Umbilical cord (tissue), 2 donors: Measurements from ENCODE around the gene FGF8. TPM values are rescaled to one million over a fixed set of nuclear protein-coding genes. Genes with fewer than 3 reads are reported as not detected.

Experiments
- DNase-seq: peaks from one replicate; pipeline ENCODE4 v3.0.0-alpha.2; 2015; ENCODE audit warnings: low spot score
- total RNA-seq: library from RNA; depleted of rRNA; stranded (reverse); fragments of >200 nt; gene quantifications from one replicate; pipeline ENCODE4 v1.2.3, GENCODE V29; 2014; ENCODE audit warnings: low replicate concordance; ENCODE audit not compliant: insufficient read depth

FGF8 gene
- total RNA-seq, 1 donor from 2014 or later = 3.4 TPM

DNA sequence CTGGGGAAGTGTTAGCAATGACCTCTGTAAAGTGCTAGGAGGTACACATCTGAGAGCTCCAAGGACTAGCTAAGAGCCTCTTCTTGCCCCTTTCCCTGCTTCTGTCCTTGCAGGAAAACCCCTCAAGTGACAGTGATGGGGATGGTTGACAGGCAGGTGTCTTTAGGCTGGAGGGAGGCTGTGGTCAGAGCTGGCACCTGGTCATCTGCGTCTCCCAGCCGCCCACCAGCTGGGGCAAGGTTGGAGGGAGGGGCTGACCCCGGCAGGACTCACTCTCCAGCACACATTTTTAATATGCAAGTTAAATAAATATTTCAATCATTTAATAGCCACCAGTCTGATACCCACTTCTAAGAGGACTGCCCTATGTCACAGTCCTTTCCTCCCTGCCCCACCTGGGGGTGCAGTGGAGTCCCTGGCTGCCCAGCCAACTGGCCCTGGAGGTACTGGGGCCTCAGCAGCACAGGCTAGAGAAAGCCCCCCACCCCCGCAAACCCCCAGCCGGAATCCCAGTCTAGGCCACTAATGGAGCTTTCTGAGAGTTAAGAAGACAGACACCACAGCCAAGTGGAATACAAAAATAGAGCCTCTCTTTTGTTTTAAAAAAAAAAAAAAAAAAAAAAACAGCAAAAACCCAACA is 6.3 kb downstream of the FGF8 start:
- no peak for DNase-seq

DNA sequence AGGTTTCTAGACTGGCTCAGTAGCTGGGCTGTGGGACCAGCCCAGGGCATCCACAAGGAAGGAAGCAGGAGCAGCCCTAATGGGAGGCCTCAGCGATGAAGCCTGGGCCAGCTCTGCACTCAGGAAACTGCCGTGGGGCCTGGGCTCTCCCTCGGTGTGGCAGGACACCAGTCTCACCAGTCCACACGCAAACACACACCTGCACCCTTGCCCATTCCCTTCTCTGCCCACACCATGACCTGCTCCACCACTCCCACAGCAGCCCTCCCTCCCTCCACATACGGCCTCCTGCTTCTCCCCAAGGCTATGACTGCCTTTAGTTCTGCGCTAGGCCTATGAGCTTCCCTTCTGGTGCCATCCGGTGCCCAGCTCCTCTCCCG is 7.1 kb downstream of the FGF8 start:
- no peak for DNase-seq

DNA sequence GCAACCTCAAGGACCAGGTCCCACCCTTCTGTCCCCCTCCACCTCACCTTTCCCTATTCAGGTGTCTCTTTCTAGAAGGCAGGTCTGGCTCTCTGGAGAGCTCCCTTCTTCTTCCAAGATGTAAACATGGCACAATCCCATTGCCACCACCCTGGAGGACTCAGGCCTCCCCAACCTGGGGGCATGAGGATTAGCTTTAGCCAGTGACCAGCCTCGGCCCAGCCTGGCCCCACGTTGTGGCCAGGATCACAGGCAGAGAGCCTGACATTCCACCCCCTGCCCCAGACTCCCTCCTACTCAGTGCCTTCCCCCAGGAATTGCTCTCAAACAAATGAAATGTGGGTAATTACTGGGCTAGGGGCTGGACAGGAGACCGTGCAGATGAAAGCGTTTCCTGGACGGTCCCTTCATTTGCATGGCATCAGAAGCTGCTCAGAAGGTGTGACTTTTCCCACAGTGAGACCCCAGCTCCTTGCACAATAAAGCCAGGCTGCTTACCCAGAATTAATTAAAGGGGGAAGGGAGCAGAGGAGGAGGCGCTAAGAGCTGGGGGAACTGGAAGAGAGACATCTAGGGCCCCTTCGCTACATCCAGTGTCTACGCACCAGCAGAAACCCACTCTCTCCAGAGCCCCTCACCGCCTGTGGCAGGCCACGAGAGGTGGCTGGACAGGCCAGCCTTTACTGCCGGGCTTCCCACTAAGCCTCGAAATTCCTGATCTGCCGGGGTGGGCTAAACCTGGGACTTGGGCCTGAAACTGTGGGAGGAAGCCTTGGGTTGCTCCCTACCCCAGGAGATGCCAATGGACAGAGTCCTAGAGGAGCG is 7.7 kb downstream of the FGF8 start:
- no peak for DNase-seq

DNA sequence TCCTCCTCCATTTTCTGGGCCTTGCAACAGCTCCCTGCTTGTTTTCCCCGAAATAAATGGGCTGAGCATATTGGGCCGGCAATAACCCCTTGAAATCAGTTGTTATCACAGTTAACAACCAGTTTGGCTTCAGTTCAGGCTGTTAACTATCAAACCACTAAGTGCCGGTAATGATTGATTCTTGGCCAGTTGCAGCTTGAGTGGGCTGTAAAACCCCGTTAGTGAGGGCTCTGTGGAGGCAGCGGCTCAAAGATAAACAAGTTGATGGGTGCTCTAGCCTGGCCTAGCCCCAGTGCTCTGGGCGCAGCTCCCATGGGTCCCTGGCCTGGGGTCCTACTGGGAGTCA is 8.3 kb downstream of the FGF8 start:
- DNase-seq = no peak

GRCh38 chr10:101766753-101767599 is 8.9 kb downstream of the FGF8 start:
- DNase-seq = no peak

GRCh38 chr10:101766306-101766705 is 9.6 kb downstream of the FGF8 start:
- DNase-seq = no peak

GRCh38 chr10:101763141-101763846 is 12.6 kb downstream of the FGF8 start:
- DNase-seq = no peak

- DNase-seq = no peak
Observed at GRCh38 chr10:101762736-101763135, 13.2 kb downstream of the FGF8 start.

GRCh38 chr10:101761226-101761625 is 14.7 kb downstream of the FGF8 start:
- DNase-seq = no peak

DNA sequence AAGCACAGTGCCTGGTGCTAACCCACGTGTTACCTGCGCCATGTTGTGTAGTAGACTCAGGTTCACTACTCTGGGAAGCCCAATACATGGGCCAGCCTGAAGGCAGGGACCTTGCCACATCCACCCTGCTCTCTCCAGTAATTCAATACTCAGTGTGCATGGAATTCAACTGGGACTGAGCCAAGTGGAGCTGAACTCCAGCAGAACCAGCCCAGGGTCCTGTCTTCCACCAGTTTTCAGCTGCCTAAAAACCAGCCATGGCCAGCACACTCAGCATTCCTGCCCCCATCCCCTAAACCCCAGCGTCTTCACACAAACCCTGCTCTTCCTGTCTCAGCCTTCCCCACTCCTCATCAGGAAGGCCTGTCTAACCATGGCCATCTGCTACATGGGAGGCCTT is 15.4 kb downstream of the FGF8 start:
- no peak for DNase-seq

DNA sequence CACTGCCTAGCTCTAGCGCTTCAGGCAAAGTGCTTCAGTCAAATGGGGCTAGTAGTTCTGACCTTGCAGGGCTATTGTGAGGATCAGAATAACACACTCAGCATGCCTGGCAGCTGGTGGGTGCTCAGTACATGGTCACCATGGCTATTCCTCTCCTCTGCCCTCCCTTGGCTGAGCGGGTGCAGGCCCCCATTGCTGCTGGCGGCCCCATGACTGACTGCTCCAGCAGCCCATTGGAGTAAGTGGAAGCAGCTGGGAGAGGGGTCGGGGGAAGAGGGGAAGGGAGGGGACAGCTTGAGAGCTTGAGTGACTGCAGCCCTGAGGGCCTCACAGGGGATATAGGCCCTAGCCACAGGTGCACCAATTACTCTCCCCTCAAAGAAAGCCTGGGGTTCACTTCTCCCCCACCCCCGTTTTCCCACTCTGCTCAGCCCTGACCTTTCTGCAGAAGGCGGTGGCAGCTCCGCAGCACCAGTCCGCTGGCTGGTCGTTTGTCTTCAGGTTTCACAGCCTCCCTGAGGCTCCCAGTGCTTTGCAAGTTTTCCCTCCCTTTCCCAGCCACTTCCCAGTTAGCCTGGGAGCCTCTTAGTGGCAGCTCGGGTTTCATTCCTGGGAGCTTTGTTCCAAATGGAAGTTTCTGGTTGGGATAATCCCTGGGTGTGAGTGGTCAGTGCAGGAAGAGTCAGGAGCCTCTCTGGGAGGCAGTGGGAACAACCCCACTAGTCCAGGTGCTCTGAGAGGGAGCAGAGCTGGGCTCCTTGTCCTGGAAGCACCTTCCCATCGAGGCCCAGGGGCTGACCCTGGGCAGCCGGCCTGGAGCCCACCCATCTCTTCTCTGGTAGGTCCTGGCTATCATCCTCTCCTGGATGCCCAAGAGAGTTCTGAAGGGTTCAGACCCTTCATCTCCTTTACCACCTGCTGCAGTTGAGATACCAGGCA is 16.3 kb downstream of the FGF8 start:
- no peak for DNase-seq

DNA sequence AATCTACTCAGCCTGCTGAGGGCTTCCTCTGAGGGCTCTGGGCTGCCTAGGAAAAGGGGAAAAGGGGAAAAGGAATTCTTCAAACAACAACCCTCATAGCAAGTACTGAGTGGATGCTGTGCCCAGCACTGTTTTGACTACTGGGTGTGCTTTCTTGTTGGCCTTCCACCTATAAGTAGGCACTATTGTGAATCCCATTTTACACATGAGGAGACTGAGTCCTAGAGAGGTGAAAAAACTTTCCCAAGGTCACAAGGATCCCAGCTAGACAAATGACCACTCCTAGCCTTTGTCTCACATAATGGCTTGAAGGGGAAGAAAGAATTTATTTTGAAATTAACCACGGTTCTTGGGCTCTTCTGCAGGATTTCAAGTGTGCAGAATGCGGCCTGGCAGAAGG is 17.1 kb downstream of the FGF8 start:
- no peak for DNase-seq

DNA sequence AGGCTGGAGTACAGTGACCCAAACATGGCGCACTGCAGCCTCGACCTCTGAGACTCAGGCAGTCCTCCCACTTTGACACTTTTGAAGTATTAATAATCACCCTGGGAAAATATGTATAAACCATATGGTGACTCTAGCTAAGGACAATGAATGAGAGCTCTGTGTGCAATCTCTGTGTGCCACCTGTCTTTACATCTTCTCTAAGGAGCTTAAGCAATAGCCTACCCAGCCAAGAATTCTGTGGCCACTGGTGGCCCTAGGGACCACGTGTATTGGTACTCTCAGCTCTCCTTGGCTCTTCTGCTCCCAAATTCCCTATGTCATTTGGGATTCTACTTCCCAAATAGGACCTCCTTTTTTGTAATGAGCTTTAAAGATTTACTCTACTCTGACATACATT is 23.7 kb downstream of the FGF8 start:
- DNase-seq = no peak

DNA sequence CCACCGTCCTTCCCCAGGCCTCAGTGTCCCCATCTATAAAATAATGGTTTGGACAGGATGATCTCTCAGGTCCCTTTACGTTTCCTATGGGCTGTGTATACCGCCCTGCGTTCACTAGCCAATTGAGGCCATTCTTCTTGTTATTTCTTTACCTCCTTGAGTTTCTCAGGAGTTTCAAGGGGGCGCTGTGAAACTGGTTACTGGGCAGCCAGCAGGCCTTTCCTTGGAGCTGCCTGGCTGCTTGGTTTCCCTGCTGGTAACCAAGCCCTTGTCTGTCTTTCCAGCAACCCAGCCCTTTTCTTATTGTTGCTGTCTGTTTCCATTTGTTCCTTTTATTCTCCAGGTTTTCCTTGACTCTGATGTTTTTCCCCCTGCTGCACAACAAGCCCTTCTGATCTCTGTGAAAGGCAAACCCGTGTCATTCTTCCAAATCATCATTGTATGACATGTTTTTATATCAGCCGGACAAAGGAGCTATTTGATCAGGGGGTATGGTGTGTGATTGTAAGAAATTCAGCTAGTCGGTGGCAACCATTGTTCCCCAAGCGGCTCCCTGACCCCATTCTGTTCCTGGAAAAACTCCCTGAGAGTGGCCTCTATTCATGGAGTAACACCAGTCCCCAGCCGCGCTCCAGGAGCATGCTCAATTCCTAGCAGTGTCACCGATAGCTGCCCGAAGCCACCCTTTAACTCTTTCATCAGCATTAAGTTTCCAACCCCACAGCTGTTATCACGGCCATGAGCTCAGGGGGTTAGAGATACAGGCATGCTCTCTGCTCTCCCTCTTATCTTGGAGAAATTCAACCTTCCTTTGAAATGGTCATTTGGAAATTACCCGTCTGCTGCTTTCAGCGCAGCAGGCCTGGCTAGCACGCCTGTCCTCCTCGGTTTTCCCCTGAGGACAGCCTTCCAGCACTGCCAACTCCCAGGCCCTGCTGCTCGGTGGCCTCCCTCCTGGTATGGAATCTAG is 26.6 kb downstream of the FGF8 start:
- DNase-seq = no peak

DNA sequence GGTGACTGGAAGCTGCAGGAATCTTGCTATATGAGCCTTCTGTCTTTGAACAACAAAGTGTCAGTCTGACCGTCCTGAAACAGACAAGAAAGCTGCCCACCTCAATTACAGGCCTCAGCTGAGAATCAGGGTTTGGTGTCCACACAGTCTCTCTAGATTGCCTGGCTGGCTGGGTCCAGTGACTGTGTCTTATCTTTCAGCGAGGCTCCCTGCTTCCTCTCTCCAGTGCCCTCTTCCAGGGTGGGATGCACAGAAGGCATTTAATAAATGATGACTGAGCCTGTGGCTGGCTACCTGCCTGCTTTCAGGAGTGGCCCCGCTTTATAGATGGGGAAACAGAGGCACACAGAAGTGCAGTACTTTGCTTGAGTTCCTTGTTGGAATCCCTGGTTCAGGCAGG is 27.4 kb downstream of the FGF8 start:
- DNase-seq = no peak

DNA sequence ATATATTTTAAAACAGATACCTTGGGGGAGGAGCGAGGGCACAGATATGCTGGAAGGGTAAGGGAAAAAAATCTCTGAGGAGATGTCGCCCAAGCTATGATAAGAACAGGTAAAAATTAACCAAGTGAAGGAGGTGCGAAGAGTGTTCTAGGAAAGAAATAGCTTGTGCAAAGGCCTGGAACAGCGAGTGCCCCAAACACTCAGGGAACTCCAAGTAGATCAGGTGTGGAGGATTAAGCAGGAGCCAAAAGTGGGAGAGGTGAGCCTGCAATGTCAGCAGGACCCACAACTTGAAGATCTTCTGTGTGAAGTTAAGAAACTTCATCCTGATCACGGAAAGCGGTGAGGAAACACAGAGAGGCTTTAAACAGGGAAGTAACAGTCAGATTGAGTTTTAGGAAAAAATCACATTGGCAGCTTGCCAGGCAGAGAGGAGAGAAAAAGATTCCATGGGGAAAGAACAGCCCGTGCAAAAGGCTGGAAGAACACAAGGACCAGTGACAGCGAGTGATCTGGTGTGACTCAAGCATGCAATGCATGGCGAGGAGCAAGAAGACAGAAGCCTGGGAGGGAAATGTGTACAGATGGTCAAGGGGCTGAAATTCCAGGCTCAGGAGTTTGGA is 30.7 kb downstream of the FGF8 start:
- DNase-seq = peak; percentile 4

DNA sequence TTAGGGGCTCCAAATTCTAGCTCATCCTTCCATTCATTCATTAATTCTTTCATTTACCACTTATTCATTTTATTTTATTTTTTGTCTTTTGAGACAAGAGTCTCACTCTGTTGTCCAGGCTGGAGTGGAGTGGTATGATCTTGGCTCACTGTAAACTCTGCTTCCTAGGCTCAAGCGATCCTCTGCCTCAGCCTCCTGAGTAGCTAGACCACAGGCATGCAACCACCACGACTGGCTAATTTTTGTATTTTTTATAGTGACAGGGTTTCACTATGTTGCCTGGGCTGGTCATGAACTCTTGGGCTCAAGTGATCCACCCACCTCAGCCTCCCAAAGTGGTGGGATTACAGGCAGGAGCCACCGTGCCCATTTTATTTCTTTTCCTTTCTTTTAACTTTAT is 31.6 kb downstream of the FGF8 start:
- no peak for DNase-seq

DNA sequence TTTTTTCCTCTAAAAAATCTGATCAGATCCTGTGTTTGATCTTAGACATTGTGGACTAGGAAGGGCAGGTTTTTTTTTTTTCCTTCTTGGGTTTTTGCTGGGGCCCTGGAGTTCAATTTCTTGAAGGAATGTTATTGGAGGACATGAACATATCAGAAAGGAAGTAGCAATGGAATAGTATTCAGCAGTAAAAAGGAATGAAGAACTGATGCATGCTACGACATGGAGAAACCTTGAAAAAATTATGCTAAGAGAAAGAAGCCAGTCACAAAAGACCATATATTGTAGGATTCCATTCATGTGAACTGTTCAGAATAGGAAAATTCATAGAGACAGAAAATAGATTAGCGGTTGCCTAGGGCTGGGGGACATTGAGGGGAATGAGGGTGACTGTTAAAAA is 34.0 kb downstream of the FGF8 start:
- no peak for DNase-seq

DNA sequence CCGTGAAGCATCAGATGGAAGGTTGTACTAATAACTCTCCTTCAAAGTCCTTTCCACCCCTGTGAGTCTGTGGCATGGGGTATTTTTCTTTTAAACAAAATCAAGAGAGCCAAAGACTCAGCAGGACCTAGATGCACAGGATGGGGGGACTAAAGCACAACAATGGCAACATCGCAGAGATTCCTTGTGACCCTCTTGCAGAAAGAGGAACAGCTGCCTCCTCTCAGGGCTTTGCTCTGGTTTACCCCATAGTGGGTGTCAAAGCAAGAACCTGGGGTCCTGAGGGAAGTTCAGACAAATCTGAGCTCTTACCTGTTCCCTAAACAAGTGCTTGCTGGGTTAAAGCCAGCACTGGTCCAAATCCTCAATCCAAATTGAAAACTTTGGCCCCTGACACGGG is 39.2 kb downstream of the FGF8 start:
- no peak for DNase-seq
